GM12801 (cell line): ENCODE results near the gene SPINK7.

Experiments used
- CTCF ChIP-seq: IDR thresholded peaks from one replicate; pipeline ENCODE4 v1.5.1; 2011; ENCODE audit warnings: control low read depth; ENCODE audit not compliant: insufficient read length; ENCODE audit errors: extremely low read depth

SPINK7 gene

GRCh38 chr5:148309746-148310145 lies 2.5 kb upstream of the SPINK7 start:
- TF ChIP-seq CTCF, result no peak

- TF ChIP-seq CTCF, result no peak
Measured at GRCh38 chr5:148311484-148311883, 739 bp upstream of the SPINK7 start.

- TF ChIP-seq CTCF, result no peak
Measured at GRCh38 chr5:148314187-148314586, 2.0 kb downstream of the SPINK7 start.

GRCh38 chr5:148314731-148315130 lies 2.5 kb downstream of the SPINK7 start:
- TF ChIP-seq CTCF, result no peak

- TF ChIP-seq CTCF, result no peak
Measured at GRCh38 chr5:148333262-148333849, 21.1 kb downstream of the SPINK7 start.

GRCh38 chr5:148335259-148335658 lies 23.0 kb downstream of the SPINK7 start, which contains the start of gene SPINK9:
TSS of gene SPINK9 (plus strand) at chr5:148335559. CDS start at chr5:148335614, 55 bp downstream.
- TF ChIP-seq CTCF, result no peak

- no peak for TF ChIP-seq CTCF
Measured at GRCh38 chr5:148336704-148337435, 24.6 kb downstream of the SPINK7 start.
